GM21390 (cell line): Measurements from ENCODE around the gene PKNOX2.

ENCODE experiments used
- ATAC-seq: cut with Tn5 transposase; IDR thresholded peaks from one replicate; pipeline ENCODE4 v1.9.1; 2021; ENCODE audit not compliant: unreplicated experiment

The PKNOX2 gene

GRCh38 chr11:125463590-125464269 lies 299.2 kb downstream of the PKNOX2 start:
- no peak for ATAC-seq

DNA sequence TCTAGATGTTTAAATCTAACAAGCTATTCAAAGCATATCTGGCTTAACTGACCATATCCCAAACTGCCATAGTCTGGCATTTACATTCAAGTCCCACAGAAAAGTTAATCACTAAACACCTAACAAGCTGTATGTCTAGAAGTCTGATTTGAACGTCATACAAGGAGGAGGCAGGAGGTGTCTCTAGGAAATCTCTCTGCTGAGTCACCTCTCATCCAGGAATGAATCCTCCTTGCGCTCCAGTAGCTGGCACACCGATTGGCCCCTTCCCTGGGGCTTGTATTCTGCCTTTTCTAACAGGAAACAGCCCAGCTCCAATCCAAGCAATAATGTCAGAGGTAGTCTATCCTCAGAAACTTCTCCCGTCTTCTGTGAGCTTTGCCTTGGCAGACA lies 299.7 kb downstream of the PKNOX2 start:
- ATAC-seq: no peak

DNA sequence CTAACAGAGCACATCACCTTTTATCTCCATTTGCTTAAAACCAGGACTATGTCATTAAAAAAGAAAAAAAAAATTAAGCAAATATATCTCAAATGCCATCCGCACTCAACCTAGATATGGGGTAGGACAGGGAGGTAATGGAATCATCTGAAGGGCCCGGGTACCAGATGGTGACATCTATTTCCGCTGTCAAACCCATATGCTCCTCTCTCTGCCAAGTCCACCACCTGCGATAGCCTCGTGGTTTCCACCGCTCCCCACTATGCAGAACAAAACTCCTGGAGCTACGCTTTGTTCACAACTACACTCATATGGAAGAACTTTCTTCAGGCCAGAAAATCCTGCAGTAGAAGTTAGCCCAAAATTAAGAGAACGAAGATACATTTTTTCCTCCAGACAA lies 300.1 kb downstream of the PKNOX2 start:
- no peak for ATAC-seq

DNA sequence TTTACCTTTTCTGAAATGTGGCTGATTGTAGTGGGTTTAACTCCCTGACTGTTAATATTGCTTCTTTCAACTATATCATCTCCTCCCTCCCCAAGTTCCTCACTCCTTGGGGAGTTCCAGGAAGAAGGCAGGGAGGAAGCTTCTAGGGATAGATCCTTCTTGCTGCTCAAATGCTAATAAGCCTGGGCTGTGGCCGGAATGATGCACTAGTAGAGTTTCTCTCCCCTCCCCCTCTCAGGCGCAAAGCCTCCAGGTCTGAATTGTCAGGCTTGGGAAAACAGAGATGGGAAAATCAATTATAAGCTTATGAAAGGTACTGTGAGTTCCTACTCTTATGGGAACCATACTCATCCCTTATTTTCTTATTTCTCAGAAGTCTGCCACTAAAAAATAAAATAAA lies 300.7 kb downstream of the PKNOX2 start:
- no peak for ATAC-seq

DNA sequence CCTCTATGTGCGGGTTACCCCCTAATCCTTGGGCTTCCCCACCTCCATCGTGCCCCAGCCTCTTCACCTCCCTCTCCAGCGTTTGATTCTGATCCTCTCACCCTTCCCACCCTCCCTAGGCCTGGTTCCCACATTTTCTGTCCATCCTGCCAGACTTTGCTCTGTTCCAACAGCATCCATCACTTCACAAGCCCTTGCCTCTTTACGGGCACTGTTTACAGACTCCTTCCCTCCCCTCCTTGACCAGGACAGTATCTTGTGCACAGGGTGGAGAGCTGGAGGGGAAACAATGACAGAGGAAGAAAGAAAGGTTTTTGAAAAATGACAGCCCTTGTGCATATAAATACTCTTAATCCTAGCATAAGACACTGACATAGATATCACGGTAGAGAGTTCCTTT lies 301.1 kb downstream of the PKNOX2 start:
- no peak for ATAC-seq

- ATAC-seq: no peak
Observed at GRCh38 chr11:125468025-125468424, 303.5 kb downstream of the PKNOX2 start.

DNA sequence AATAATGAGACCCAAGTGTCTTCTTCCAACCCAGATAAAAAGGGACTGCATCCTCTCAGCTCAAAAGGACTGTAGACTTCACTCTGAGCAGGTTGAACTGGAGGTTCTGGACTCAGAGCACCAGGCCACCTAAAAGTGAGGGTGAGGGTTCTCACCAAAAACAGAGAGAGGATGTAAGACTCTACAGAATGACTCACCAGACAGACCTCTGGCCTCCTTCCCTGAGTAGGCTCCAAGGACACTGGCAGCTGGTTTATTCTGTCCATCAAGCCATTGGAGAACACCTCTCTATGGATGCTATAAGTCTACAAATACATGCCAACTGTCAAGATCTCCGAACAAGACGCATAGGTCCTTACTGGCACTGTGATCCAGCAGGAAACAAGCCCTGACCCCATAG lies 304.3 kb downstream of the PKNOX2 start:
- ATAC-seq: no peak

DNA sequence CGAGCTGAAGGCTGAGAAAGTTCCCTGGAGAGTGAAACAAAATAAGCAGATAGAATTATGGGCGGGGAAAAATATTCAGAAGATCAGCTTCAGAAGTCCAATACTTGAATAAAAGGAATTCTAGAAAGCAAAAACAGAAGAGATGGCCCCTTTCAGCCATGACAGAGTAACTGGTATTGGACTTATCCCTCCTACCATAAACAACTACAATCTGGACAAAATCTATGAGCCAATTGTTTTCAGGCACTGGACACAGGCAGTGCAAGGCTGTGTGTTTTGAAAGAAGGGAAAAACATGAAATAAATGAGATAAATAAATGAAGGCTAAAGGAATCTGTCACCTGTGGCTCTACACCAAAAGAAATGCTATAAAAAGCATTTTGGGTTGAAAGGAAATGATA lies 305.8 kb downstream of the PKNOX2 start:
- no peak for ATAC-seq

- ATAC-seq: no peak
Observed at GRCh38 chr11:125476721-125477120, 312.2 kb downstream of the PKNOX2 start.

- ATAC-seq: no peak
Observed at GRCh38 chr11:125479137-125479536, 314.6 kb downstream of the PKNOX2 start.

- ATAC-seq: no peak
Observed at GRCh38 chr11:125481531-125481930, 317.0 kb downstream of the PKNOX2 start.
